SIG-M5 (cell line): ENCODE results near the gene FLNC.

Source experiments
- DNase-seq: peaks from one replicate; lab custom pipeline; 2025; lab: John Stamatoyannopoulos, UW

The FLNC gene

GRCh38 chr7:128879939-128880746, 49.9 kb downstream of the FLNC start:
- no peak for DNase-seq

- no peak for DNase-seq
These were observed 50.7 kb downstream of the FLNC start for GRCh38 chr7:128880791-128881457.

GRCh38 chr7:128881458-128882125, 51.4 kb downstream of the FLNC start:
- no peak for DNase-seq

GRCh38 chr7:128882134-128882533, 51.9 kb downstream of the FLNC start:
- DNase-seq, result no peak

- DNase-seq, result no peak
These were observed 53.6 kb downstream of the FLNC start for GRCh38 chr7:128883622-128884448.

- no peak for DNase-seq
These were observed 54.6 kb downstream of the FLNC start for GRCh38 chr7:128884561-128885369.

- no peak for DNase-seq
These were observed 55.4 kb downstream of the FLNC start for GRCh38 chr7:128885370-128886187.

GRCh38 chr7:128886391-128887168, 56.4 kb downstream of the FLNC start:
- DNase-seq, result no peak

GRCh38 chr7:128887169-128888038, 57.2 kb downstream of the FLNC start:
- no peak for DNase-seq

GRCh38 chr7:128888039-128888755, 58.0 kb downstream of the FLNC start:
- no peak for DNase-seq

GRCh38 chr7:128888756-128889095, 58.5 kb downstream of the FLNC start:
- no peak for DNase-seq

GRCh38 chr7:128889121-128889520, 58.9 kb downstream of the FLNC start:
- DNase-seq, result no peak

- no peak for DNase-seq
These were observed 60.3 kb downstream of the FLNC start for GRCh38 chr7:128890306-128891109.

- no peak for DNase-seq
These were observed 61.1 kb downstream of the FLNC start for GRCh38 chr7:128891110-128891941.

GRCh38 chr7:128891942-128892269, 61.7 kb downstream of the FLNC start:
- DNase-seq, result no peak

- DNase-seq, result no peak
These were observed 62.5 kb downstream of the FLNC start for GRCh38 chr7:128892521-128893250.
